ENCODE measurements around the gene PRKN.

DNA sequence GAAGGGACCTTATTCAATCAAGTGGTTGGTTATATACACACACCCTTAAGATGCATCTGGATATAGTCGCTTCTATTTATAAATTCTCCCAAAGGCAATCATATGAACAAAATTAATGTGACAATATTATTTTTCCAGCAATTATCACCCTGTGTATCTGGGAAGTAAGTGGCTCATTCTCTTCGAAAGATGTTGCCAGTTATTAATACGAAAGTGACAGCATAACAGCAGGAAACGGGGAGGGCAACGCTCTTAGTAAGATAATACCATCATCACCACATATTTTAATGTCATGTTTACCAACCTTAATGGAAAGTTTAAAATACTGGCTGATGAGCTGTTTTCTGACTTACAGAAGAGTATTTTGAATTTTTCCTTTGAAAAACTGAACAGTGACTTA, 756.5 kb downstream of the PRKN start:
- TF ChIP-seq, protein P1, sequence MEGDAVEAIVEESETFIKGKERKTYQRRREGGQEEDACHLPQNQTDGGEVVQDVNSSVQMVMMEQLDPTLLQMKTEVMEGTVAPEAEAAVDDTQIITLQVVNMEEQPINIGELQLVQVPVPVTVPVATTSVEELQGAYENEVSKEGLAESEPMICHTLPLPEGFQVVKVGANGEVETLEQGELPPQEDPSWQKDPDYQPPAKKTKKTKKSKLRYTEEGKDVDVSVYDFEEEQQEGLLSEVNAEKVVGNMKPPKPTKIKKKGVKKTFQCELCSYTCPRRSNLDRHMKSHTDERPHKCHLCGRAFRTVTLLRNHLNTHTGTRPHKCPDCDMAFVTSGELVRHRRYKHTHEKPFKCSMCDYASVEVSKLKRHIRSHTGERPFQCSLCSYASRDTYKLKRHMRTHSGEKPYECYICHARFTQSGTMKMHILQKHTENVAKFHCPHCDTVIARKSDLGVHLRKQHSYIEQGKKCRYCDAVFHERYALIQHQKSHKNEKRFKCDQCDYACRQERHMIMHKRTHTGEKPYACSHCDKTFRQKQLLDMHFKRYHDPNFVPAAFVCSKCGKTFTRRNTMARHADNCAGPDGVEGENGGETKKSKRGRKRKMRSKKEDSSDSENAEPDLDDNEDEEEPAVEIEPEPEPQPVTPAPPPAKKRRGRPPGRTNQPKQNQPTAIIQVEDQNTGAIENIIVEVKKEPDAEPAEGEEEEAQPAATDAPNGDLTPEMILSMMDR (conservative IDR thresholded peaks at IDR 0.05 in 1 of 2, IDR thresholded peaks at IDR 0.05 in 1 of 2; ENCODE audit: low read depth in 1 of 2, low read length in 2 of 2): no peak
- no peak for TF ChIP-seq EZH2 (IDR thresholded peaks at IDR 0.05; ENCODE audit: low read length, missing control alignments)

Measured in fibroblast of lung (primary cell).